ENCODE data around the gene CAMK1G. TPM values are rescaled to one million over a fixed set of nuclear protein-coding genes. Genes with fewer than 3 reads are reported as not detected.

The CAMK1G gene
- total and polyA plus RNA-seq, 2 experiments from 2014 or later: 0.11 TPM; not detected in 1

GRCh38 chr1:209661071-209661470 is 77.6 kb downstream of the CAMK1G start:
- H3K9me3 ChIP-seq (ENCODE audit: low read depth): no peaks in the 10 kb centered on the region
- no peaks in the 10 kb centered on the region for H3K36me3 ChIP-seq (ENCODE audit: low read depth)
- H3K9me2 ChIP-seq (ENCODE audit: insufficient read depth): no peaks in the 10 kb centered on the region
- H4K20me1 ChIP-seq (ENCODE audit: insufficient read depth): no peaks in the 10 kb centered on the region
- in situ Hi-C loops (cut with MboI): no loop called here
- H3F3A ChIP-seq (ENCODE audit: insufficient read depth): no peaks in the 10 kb centered on the region
- DNase-seq: no peak
- no peaks in the 10 kb centered on the region; the same call in 1 of the 2 replicates for H3K27me3 ChIP-seq (replicated peaks; ENCODE audit: insufficient read depth)
- WGBS, 2 experiments (ENCODE audit: low coverage in 1 of 2, low lambda C conversion rate in 2 of 2, missing lambda C conversion rate in 2 of 2): 55 to 67% methylated on average over 1 of the region's 1 CpG
- H2AFZ ChIP-seq: no peak overlapping the region
- no peak for TF ChIP-seq EZH2 (IDR thresholded peaks at IDR 0.05; ENCODE audit: insufficient read depth, poor library complexity, severe bottlenecking)
- TF ChIP-seq EZH2phosphoT487 (IDR thresholded peaks at IDR 0.05; ENCODE audit: insufficient read depth, low read depth): no peak
- H3K79me2 ChIP-seq (ENCODE audit: insufficient read depth): no peaks in the 10 kb centered on the region
- no peak overlapping the region for H3K4me3 ChIP-seq
- no peaks in the 10 kb centered on the region for H3K4me1 ChIP-seq (ENCODE audit: insufficient read depth)
- H3K9ac ChIP-seq: no peak overlapping the region
- H3K4me2 ChIP-seq (ENCODE audit: unreplicated experiment): no peak overlapping the region
- H3K27ac ChIP-seq: no peak overlapping the region

GRCh38 chr1:209662879-209663327 is 79.4 kb downstream of the CAMK1G start:
- Histone ChIP-seq H3K36me3 (ENCODE audit: low read depth) (no peaks in the 10 kb centered on the region), H3K4me1 (ENCODE audit: insufficient read depth) (no peaks in the 10 kb centered on the region), H2AFZ (no peak overlapping the region), H3K9ac (no peak overlapping the region), H4K20me1 (ENCODE audit: insufficient read depth) (no peaks in the 10 kb centered on the region), H3K4me2 (ENCODE audit: unreplicated experiment) (no peak overlapping the region), H3K27ac (no peak overlapping the region), H3K4me3 (no peak overlapping the region), H3K79me2 (ENCODE audit: insufficient read depth) (no peaks in the 10 kb centered on the region), H3K9me3 (ENCODE audit: low read depth) (no peaks in the 10 kb centered on the region), H3K27me3 (replicated peaks; ENCODE audit: insufficient read depth) (no peaks in the 10 kb centered on the region; the same call in 1 of the 2 replicates), H3K9me2 (ENCODE audit: insufficient read depth) (no peaks in the 10 kb centered on the region), H3F3A (ENCODE audit: insufficient read depth) (no peaks in the 10 kb centered on the region)
- in situ Hi-C loops (cut with MboI): no loop called here
- TF ChIP-seq EZH2 (IDR thresholded peaks at IDR 0.05; ENCODE audit: insufficient read depth, poor library complexity, severe bottlenecking) (no peak), EZH2phosphoT487 (IDR thresholded peaks at IDR 0.05; ENCODE audit: insufficient read depth, low read depth) (no peak)
- no peak for DNase-seq
- WGBS, 2 experiments (ENCODE audit: low coverage in 1 of 2, low lambda C conversion rate in 2 of 2, missing lambda C conversion rate in 2 of 2): 90 to 94% methylated on average over 3 of the region's 3 CpGs

Small RNA genes within 50 kb of the gene (microRNA-seq; reads per million reads assigned to microRNA genes)
- not detected for gene MIR4260 (ENCODE audit: borderline number of aligned reads)

Other genes starting within 250 kb of the CAMK1G start
- gene LAMB3, start 68.7 kb downstream of the CAMK1G start, total RNA-seq (2014; rRNA removed; shearing (Covaris generic)): 6.8 and 8.1 TPM in 2 replicates
- gene LAMB3, start 68.7 kb downstream of the CAMK1G start, polyA plus RNA-seq (2016; fragmentation: Nextera tagmentation; extraction: Ambion mirVana): 2.5 and 3.0 TPM in 2 replicates
- gene G0S2, start 91.7 kb downstream of the CAMK1G start, total RNA-seq (2014; rRNA removed; shearing (Covaris generic)): 0.65 and 0.89 TPM in 2 replicates
- 2.0 and 2.9 TPM in 2 replicates for gene G0S2, start 91.7 kb downstream of the CAMK1G start, polyA plus RNA-seq (2016; fragmentation: Nextera tagmentation; extraction: Ambion mirVana)
- 0.54 TPM in 1 of 2 replicates, not detected in the other for gene HSD11B1, start 121.1 kb downstream of the CAMK1G start, total RNA-seq (2014; rRNA removed; shearing (Covaris generic))
- 1.0 and 1.8 TPM in 2 replicates for gene HSD11B1, start 121.1 kb downstream of the CAMK1G start, polyA plus RNA-seq (2016; fragmentation: Nextera tagmentation; extraction: Ambion mirVana)
- not detected in 2 replicates for gene TRAF3IP3, start 172.3 kb downstream of the CAMK1G start, total RNA-seq (2014; rRNA removed; shearing (Covaris generic))
- 0.25 TPM in 1 of 2 replicates, not detected in the other for gene TRAF3IP3, start 172.3 kb downstream of the CAMK1G start, polyA plus RNA-seq (2016; fragmentation: Nextera tagmentation; extraction: Ambion mirVana)
- gene C1orf74, start 200.8 kb downstream of the CAMK1G start, total RNA-seq (2014; rRNA removed; shearing (Covaris generic)): 2.1 and 2.3 TPM in 2 replicates
- 1.4 and 1.5 TPM in 2 replicates for gene C1orf74, start 200.8 kb downstream of the CAMK1G start, polyA plus RNA-seq (2016; fragmentation: Nextera tagmentation; extraction: Ambion mirVana)
- gene IRF6, start 222.4 kb downstream of the CAMK1G start, total RNA-seq (2014; rRNA removed; shearing (Covaris generic)): 1.3 and 1.6 TPM in 2 replicates
- gene IRF6, start 222.4 kb downstream of the CAMK1G start, polyA plus RNA-seq (2016; fragmentation: Nextera tagmentation; extraction: Ambion mirVana): 0.84 and 0.86 TPM in 2 replicates
- gene UTP25, start 244.3 kb downstream of the CAMK1G start, total RNA-seq (2014; rRNA removed; shearing (Covaris generic)): 12.2 and 16.8 TPM in 2 replicates
- gene UTP25, start 244.3 kb downstream of the CAMK1G start, polyA plus RNA-seq (2016; fragmentation: Nextera tagmentation; extraction: Ambion mirVana): 9.5 TPM in 2 replicates